ENCODE measurements around the gene UBE2I.

- TF ChIP-seq GATA2 (IDR thresholded peaks at IDR 0.05; ENCODE audit: low read depth, low read length) (no peak), GATA3 (IDR thresholded peaks at IDR 0.05; ENCODE audit: low read depth, low read length) (no peak)
Measured at GRCh38 chr16:1287982-1288670, 21.3 kb upstream of the UBE2I start.

Measured in SH-SY5Y (cell line).